Transverse colon (tissue), 4 donors: ENCODE results near the gene MECR. TPM values are rescaled to one million over a fixed set of nuclear protein-coding genes. Genes with fewer than 3 reads are reported as not detected.

Experiments
- DNase-seq: peaks from one replicate; pipeline ENCODE4 v3.0.0-alpha.2; 2019
- H3K27ac ChIP-seq, 4 donors: fragments of 200-600 bp; sonication (generic); 2 replicates each; pipeline ENCODE4 v1.5.1; 2016 to 2018; ENCODE audit warnings: inconsistent platforms in 4 of 4
- H3K27me3 ChIP-seq: fragments of 200-600 bp; sonication (generic); 2 replicates; pipeline ENCODE4 v1.5.1; 2017; ENCODE audit warnings: inconsistent platforms
- H3K36me3 ChIP-seq, 4 donors: fragments of 200-600 bp; sonication (generic); 2 replicates each; pipeline ENCODE4 v1.5.1; 2017 to 2019; ENCODE audit warnings: inconsistent platforms in 4 of 4
- H3K4me1 ChIP-seq, 4 donors: fragments of 200-600 bp; sonication (generic); 2 replicates each; pipeline ENCODE4 v1.5.1; 2017 to 2020; ENCODE audit warnings: inconsistent platforms in 4 of 4
- H3K4me3 ChIP-seq, 4 donors: fragments of 200-600 bp; sonication (generic); 1 replicate in 1 of 4; 2 replicates in 3 of 4; pipeline versions ENCODE4 v1.5.1 to v1.6.1; 2017 to 2019; ENCODE audit warnings: inconsistent platforms in 4 of 4
- H3K9me3 ChIP-seq, 2 donors: fragments of 200-600 bp; sonication (generic); 2 replicates each; pipeline ENCODE4 v1.5.1; 2017 to 2019; ENCODE audit warnings: inconsistent platforms in 2 of 2
- CTCF ChIP-seq, 5 experiments: fragments of 200-600 bp in 3 of 5; fragments of 450-650 bp in 2 of 5; sonication (generic) in 3 of 5; IDR thresholded peaks; 1 replicate in 2 of 5; 2 replicates in 3 of 5; pipeline ENCODE4 v1.5.1; 2016 to 2017; ENCODE audit warnings: antibody characterized with exemption in 5 of 5, inconsistent platforms in 3 of 5, mild to moderate bottlenecking in 2 of 5, moderate library complexity in 1 of 5
- EP300 ChIP-seq: sonication (generic); formaldehyde crosslinking; IDR thresholded peaks from one replicate; pipeline ENCODE4 v1.6.1; 2017; ENCODE audit warnings: antibody characterized with exemption, low read depth
- POLR2A ChIP-seq: fragments of 450-650 bp; IDR thresholded peaks from one replicate; pipeline ENCODE4 v1.6.1; 2016; ENCODE audit warnings: antibody characterized with exemption, mild to moderate bottlenecking, moderate library complexity
- POLR2AphosphoS5 ChIP-seq, 3 donors: sonication (generic); formaldehyde crosslinking; IDR thresholded peaks; one replicate each; pipeline ENCODE4 v1.6.1; 2016; ENCODE audit warnings: antibody characterized with exemption in 3 of 3
- WGBS, 2 donors: methylation state at CpG; one replicate each; pipeline ENCODE4 v1.1.5; 2018; ENCODE audit warnings: low coverage in 1 of 2; 5-methylcytosine and 5-hydroxymethylcytosine counted together
- in situ Hi-C, 4 donors: fragments of 200-750 bp; cut with MboI; loops; one replicate each; pipeline versions ENCODE4 v1.15.0 to v1.15.1; 2017; ENCODE audit warnings: low sequenced_read_pairs in 3 of 4, low pct_ligation_motif_present in 1 of 4, low pct_unique_long_range_greater_than_20kb in 1 of 4
- intact Hi-C: fragments of 100-400 bp; cut with DNase I; formaldehyde crosslinking; loops from one replicate; pipeline ENCODE4 v1.15.1; 2023; ENCODE audit warnings: low total_unique reads
- total RNA-seq, 4 donors: library from RNA; depleted of rRNA; stranded (reverse); fragments of >200 nt; gene quantifications; one replicate each; pipeline ENCODE4 v1.1.0, GENCODE V29; 2016

MECR gene, protein sequence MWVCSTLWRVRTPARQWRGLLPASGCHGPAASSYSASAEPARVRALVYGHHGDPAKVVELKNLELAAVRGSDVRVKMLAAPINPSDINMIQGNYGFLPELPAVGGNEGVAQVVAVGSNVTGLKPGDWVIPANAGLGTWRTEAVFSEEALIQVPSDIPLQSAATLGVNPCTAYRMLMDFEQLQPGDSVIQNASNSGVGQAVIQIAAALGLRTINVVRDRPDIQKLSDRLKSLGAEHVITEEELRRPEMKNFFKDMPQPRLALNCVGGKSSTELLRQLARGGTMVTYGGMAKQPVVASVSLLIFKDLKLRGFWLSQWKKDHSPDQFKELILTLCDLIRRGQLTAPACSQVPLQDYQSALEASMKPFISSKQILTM
- 10 to 100 TPM in 2 of 4 donors, 1 to 10 TPM in 1, not detected in 1; 5.2 to 16.0 (median 12.2) TPM for total RNA-seq

DNA sequence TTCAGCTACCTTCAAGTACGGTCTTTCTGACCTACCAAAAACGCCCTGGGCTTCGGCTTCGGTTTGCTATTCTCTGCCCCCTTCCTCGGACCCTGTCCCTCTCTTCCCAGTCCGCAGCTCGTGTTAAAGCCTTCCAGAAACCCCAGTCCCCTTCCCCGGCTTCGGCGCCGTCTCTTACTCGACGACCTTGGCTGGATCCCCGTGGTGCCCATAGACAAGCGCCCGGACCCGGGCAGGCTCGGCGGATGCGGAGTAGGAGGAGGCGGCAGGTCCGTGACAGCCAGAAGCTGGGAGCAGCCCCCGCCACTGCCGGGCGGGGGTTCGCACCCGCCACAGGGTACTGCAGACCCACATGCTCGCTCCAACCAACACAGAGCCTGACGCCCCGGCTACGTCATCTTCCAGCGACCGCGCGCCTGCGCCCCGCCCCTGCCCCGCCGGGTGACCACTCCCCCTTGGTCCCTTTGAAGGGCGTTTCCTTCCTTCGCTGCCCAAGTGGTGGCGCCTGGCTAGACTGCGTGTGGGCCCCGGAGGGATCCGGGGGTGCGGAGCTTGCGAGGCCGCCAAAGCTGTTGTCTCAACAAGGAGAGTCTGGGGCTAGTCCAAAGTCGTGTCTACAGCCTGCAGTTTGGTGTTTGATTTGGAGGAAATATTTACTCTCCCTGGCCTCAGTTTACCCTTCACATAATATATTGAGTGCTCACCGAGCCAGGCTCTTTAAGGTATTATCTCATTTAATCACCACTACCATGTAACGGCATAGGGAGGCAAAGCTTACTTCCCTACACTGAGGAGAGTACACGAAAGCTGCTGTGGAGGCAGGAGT, at the start of gene MECR:
Gene MECR, minus strand, starts transcription at position 382 of the 826 bp plus-strand sequence. Its CDS starts 28 bp downstream, at position 354.
- H3K9me3 ChIP-seq: no peaks in the 10 kb centered on the region
- peaks cover 7% of the 10 kb centered on the region for H3K27me3 ChIP-seq
- H3K36me3 ChIP-seq: no peaks in the 10 kb centered on the region
- TF ChIP-seq CTCF (IDR thresholded peaks at IDR 0.05): peak in 3 of 5 experiments; percentile 5 to 44 (median 7)
- no peak for TF ChIP-seq EP300
- TF ChIP-seq POLR2AphosphoS5 (IDR thresholded peaks at IDR 0.05): peak; percentile 67 to 76 (median 67)
- TF ChIP-seq POLR2A: peak; percentile 75
- intact Hi-C loops: no loop called here
- H3K27ac ChIP-seq: peak within 1 kb of the TSS; percentile 63 to 88 (median 80)
- peak; percentile 95 for DNase-seq
- in situ Hi-C loops: loop anchor here (10.0 to 25.0 kb wide), 5 partner anchors 857 to 1484 kb away; partner anchors contain the start of gene MATN1 (in 1 of the 4)
- H3K4me3 ChIP-seq: peak within 1 kb of the TSS; percentile 63 to 89 (median 82)
- 3 to 4% methylated on average over 6 to 29 of the region's 52 CpGs for WGBS, 2 donors
- peaks cover 4 to 17% (median 13%) of the 10 kb centered on the region in 4 donors for H3K4me1 ChIP-seq

- no peaks in the 10 kb centered on the region for H3K27me3 ChIP-seq
- intact Hi-C loops: no loop called here
- in situ Hi-C loops: no loop called here
- TF ChIP-seq POLR2AphosphoS5 (IDR thresholded peaks at IDR 0.05) (no peak), POLR2A (no peak), CTCF (IDR thresholded peaks at IDR 0.05) (no peak), EP300 (no peak)
- H3K9me3 ChIP-seq: no peaks in the 10 kb centered on the region
- no peaks in the 10 kb centered on the region for H3K4me1 ChIP-seq
- no peak for DNase-seq
- no peaks in the 10 kb centered on the region for H3K36me3 ChIP-seq
- no peak overlapping the region for H3K27ac ChIP-seq
- H3K4me3 ChIP-seq: no peak overlapping the region
- 94% methylated on average over 11 of the region's 11 CpGs; no CpG with 5 or more reads in 1 of the 2 donors for WGBS, 2 donors
Observed at GRCh38 chr1:29279951-29280391, 49.2 kb upstream of the MECR start.

- in situ Hi-C loops: no loop called here
- no peak for TF ChIP-seq EP300
- TF ChIP-seq CTCF (IDR thresholded peaks at IDR 0.05): no peak
- no peak for TF ChIP-seq POLR2A
- no peak for TF ChIP-seq POLR2AphosphoS5 (IDR thresholded peaks at IDR 0.05)
- intact Hi-C loops: no loop called here
- Histone ChIP-seq H3K27me3 (no peaks in the 10 kb centered on the region), H3K9me3 (no peaks in the 10 kb centered on the region), H3K4me3 (no peak overlapping the region), H3K27ac (no peak overlapping the region), H3K36me3 (no peaks in the 10 kb centered on the region), H3K4me1 (no peaks in the 10 kb centered on the region)
- WGBS, 2 donors: 92% methylated on average over 13 of the region's 13 CpGs; no CpG with 5 or more reads in 1 of the 2 donors
- DNase-seq: no peak
Observed at GRCh38 chr1:29279406-29279805, 48.7 kb upstream of the MECR start.

GRCh38 chr1:29278124-29278523, 47.4 kb upstream of the MECR start:
- Histone ChIP-seq H3K4me3 (no peak overlapping the region), H3K36me3 (no peaks in the 10 kb centered on the region), H3K9me3 (no peaks in the 10 kb centered on the region), H3K27me3 (no peaks in the 10 kb centered on the region), H3K4me1 (no peaks in the 10 kb centered on the region), H3K27ac (no peak overlapping the region)
- in situ Hi-C loops: no loop called here
- intact Hi-C loops: no loop called here
- TF ChIP-seq CTCF (IDR thresholded peaks at IDR 0.05) (no peak), POLR2A (no peak), POLR2AphosphoS5 (IDR thresholded peaks at IDR 0.05) (no peak), EP300 (no peak)
- WGBS, 2 donors: 44 to 68% methylated on average over 3 of the region's 3 CpGs
- DNase-seq: no peak
